Stomach (tissue), 9 donors: ENCODE data around the gene LIPG. TPM values are rescaled to one million over a fixed set of nuclear protein-coding genes. Genes with fewer than 3 reads are reported as not detected.

Experiments
- DNase-seq, 2 donors: peaks; one replicate each; pipeline versions ENCODE4 v3.0.0 to v3.0.0-alpha.2; 2013 to 2019
- H3K27ac ChIP-seq, 5 donors: fragments of 200-600 bp in 4 of 5; sonication (generic) in 4 of 5; one replicate each; pipeline ENCODE4 v1.5.1; 2013 to 2019; ENCODE audit warnings: mild to moderate bottlenecking in 1 of 5, moderate library complexity in 1 of 5
- H3K27me3 ChIP-seq, 3 donors: fragments of 200-600 bp; sonication (generic); one replicate each; pipeline ENCODE4 v1.5.1; 2017 to 2019; ENCODE audit warnings: mixed run types in 1 of 3
- H3K36me3 ChIP-seq, 4 donors: fragments of 200-600 bp; sonication (generic); 1 replicate in 3 of 4; 2 replicates in 1 of 4; pipeline ENCODE4 v1.5.1; 2016 to 2019
- H3K4me1 ChIP-seq, 4 donors: fragments of 200-600 bp; sonication (generic); one replicate each; pipeline ENCODE4 v1.5.1; 2016 to 2019
- H3K4me3 ChIP-seq, 4 donors: fragments of 200-600 bp; sonication (generic) in 3 of 4; one replicate each; pipeline ENCODE4 v1.5.1; 2016 to 2019; ENCODE audit warnings: mild to moderate bottlenecking in 1 of 4
- H3K9me3 ChIP-seq, 4 donors: fragments of 200-600 bp; sonication (generic); one replicate each; pipeline ENCODE4 v1.5.1; 2016 to 2019
- EP300 ChIP-seq: sonication (generic); formaldehyde crosslinking; IDR thresholded peaks from one replicate; pipeline ENCODE4 v1.6.1; 2017; ENCODE audit warnings: antibody characterized with exemption
- POLR2A ChIP-seq, 4 donors: fragments of 450-650 bp; IDR thresholded peaks; one replicate each; pipeline ENCODE4 v1.6.1; 2016; ENCODE audit warnings: antibody characterized with exemption in 4 of 4, control low read depth in 2 of 4, mild to moderate bottlenecking in 1 of 4, moderate library complexity in 1 of 4
- POLR2AphosphoS5 ChIP-seq, 3 donors: sonication (generic); formaldehyde crosslinking; IDR thresholded peaks; one replicate each; pipeline ENCODE4 v1.6.1; 2016; ENCODE audit warnings: antibody characterized with exemption in 3 of 3
- WGBS, 5 donors: extraction: QIAGEN DNeasy Blood & Tissue Kit in 3 of 5; methylation state at CpG; one replicate each; pipeline versions ENCODE4 v1.1.5 to v1.1.7; 2013 to 2018; 5-methylcytosine and 5-hydroxymethylcytosine counted together
- intact Hi-C: fragments of 100-400 bp; cut with DNase I; formaldehyde crosslinking; loops from one replicate; pipeline ENCODE4 v1.15.1; 2023; ENCODE audit warnings: low total_unique reads
- polyA plus RNA-seq, 3 donors: library from polyadenylated mRNA; stranded (reverse); fragments of 200-250 nt; gene quantifications; one replicate each; pipeline ENCODE4 v1.2.3, GENCODE V29; 2013
- total RNA-seq, 5 donors: library from RNA; depleted of rRNA; stranded (reverse); fragments of >200 nt; gene quantifications; one replicate each; pipeline versions ENCODE4 v1.1.0 to v1.2.3, GENCODE V29; 2014 to 2016
- TF ChIP-seq, protein P1 (sequence below), 7 experiments: fragments of 450-650 bp in 4 of 7; fragments of 200-600 bp in 3 of 7; sonication (generic) in 3 of 7; IDR thresholded peaks; one replicate each; pipeline ENCODE4 v1.5.1; 2016 to 2019; ENCODE audit warnings: antibody characterized with exemption in 7 of 7, control low read depth in 2 of 7, mild to moderate bottlenecking in 1 of 7
- donor health status: healthy with polysubstance abuse.
- donor health status: Bipolar disorder and iron deficiency.
- donor health status: healthy.

The LIPG gene
- total and polyA plus RNA-seq, 8 donors: 0.76 to 6.2 (median 3.2) TPM

DNA sequence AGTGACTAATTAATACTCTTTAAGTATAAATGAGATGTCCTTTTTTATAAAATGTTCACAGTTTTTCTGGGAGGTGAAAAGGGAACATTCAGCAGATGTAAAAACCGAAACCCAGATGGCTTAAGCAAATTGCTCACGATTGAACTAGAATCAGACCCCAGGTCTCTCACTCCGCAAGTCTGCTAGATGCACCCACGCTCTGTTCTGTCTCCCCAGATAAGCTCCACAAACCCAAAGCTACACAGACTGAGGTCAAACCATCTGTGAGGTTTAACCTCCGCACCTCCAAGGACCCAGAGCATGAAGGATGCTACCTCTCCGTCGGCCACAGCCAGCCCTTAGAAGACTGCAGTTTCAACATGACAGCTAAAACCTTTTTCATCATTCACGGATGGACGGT is 3.2 kb downstream of the LIPG start:
- peaks cover 0 to 43% (median 36%) of the 10 kb centered on the region in 3 donors for H3K27me3 ChIP-seq

GRCh38 chr18:49565612-49566011 is 3.8 kb downstream of the LIPG start:
- WGBS, 5 donors: 11 to 43% (median 35%) methylated on average over 5 of the region's 5 CpGs
- Histone ChIP-seq H3K27ac (no peak overlapping the region), H3K4me1 (peaks cover 30 to 55% (median 39%) of the 10 kb centered on the region in 4 donors), H3K9me3 (no peaks in the 10 kb centered on the region), H3K27me3 (peaks cover 0 to 38% (median 31%) of the 10 kb centered on the region in 3 donors), H3K4me3 (no peak overlapping the region), H3K36me3 (peaks cover 0 to 6% (median 0%) of the 10 kb centered on the region in 4 donors)
- no peak for TF ChIP-seq POLR2AphosphoS5 (IDR thresholded peaks at IDR 0.05)
- no peak for TF ChIP-seq EP300
- TF ChIP-seq, protein P1, sequence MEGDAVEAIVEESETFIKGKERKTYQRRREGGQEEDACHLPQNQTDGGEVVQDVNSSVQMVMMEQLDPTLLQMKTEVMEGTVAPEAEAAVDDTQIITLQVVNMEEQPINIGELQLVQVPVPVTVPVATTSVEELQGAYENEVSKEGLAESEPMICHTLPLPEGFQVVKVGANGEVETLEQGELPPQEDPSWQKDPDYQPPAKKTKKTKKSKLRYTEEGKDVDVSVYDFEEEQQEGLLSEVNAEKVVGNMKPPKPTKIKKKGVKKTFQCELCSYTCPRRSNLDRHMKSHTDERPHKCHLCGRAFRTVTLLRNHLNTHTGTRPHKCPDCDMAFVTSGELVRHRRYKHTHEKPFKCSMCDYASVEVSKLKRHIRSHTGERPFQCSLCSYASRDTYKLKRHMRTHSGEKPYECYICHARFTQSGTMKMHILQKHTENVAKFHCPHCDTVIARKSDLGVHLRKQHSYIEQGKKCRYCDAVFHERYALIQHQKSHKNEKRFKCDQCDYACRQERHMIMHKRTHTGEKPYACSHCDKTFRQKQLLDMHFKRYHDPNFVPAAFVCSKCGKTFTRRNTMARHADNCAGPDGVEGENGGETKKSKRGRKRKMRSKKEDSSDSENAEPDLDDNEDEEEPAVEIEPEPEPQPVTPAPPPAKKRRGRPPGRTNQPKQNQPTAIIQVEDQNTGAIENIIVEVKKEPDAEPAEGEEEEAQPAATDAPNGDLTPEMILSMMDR (IDR thresholded peaks at IDR 0.05): no peak
- TF ChIP-seq POLR2A (IDR thresholded peaks at IDR 0.05): no peak
- peak; percentile 77 to 82 for DNase-seq
- intact Hi-C loops: loop anchor here (10.0 kb wide), 1 partner anchor 199 kb away; no protein-coding TSS in a partner anchor

More for the DNA sequence above, 3.2 kb downstream of the LIPG start:
- WGBS, 5 donors: 71 to 82% (median 75%) methylated on average over 9 of the region's 9 CpGs
- TF ChIP-seq POLR2AphosphoS5 (IDR thresholded peaks at IDR 0.05): no peak
- no peak for TF ChIP-seq POLR2A (IDR thresholded peaks at IDR 0.05)
- TF ChIP-seq, protein P1 (IDR thresholded peaks at IDR 0.05): no peak
- no peak for TF ChIP-seq EP300
- intact Hi-C loops: loop anchor here (10.0 kb wide), 1 partner anchor 200 kb away; no protein-coding TSS in a partner anchor
- H3K27ac ChIP-seq: no peak overlapping the region
- DNase-seq: no peak
- peaks cover 0 to 6% (median 0%) of the 10 kb centered on the region in 4 donors for H3K36me3 ChIP-seq
- H3K4me3 ChIP-seq: no peak overlapping the region
- peaks cover 34 to 60% (median 43%) of the 10 kb centered on the region in 4 donors for H3K4me1 ChIP-seq
- no peaks in the 10 kb centered on the region for H3K9me3 ChIP-seq

- peaks cover 0 to 31% (median 24%) of the 10 kb centered on the region in 3 donors for H3K27me3 ChIP-seq
- TF ChIP-seq, protein P1 (IDR thresholded peaks at IDR 0.05): no peak
- TF ChIP-seq EP300 (no peak), POLR2A (IDR thresholded peaks at IDR 0.05) (no peak), POLR2AphosphoS5 (IDR thresholded peaks at IDR 0.05) (no peak)
- no peaks in the 10 kb centered on the region for H3K9me3 ChIP-seq
- H3K4me1 ChIP-seq: peaks cover 23 to 48% (median 32%) of the 10 kb centered on the region in 4 donors
- no peak overlapping the region for H3K27ac ChIP-seq
- no peak for DNase-seq
- 62 to 82% (median 70%) methylated on average over 3 of the region's 3 CpGs for WGBS, 5 donors
- intact Hi-C loops: loop anchor here (10.0 kb wide), 1 partner anchor 199 kb away; no protein-coding TSS in a partner anchor
- H3K4me3 ChIP-seq: no peak overlapping the region
- peaks cover 0 to 7% (median 0%) of the 10 kb centered on the region in 4 donors for H3K36me3 ChIP-seq
Observed at GRCh38 chr18:49566217-49566770, 4.4 kb downstream of the LIPG start.

DNA sequence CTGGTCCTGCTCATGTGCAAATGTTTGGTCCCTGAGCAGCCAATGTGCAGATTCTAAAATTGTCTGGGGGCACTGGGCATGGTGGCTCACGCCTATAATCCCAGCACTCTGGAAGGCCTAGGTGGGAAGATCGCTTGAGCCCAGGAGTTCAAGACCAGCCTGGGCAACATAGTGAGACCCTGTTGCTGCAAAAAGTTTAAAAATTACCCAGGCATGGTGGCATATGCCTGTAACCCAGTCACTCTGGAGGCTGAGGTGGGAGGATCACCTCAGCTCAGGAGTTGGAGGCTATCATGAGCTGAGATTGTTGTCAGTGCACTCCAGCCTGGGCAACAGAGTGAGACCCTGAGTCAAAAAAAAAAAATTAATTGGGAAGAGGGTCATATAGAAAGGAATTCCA is 5.1 kb downstream of the LIPG start:
- H3K27ac ChIP-seq: no peak overlapping the region

More for the DNA sequence above, 5.1 kb downstream of the LIPG start:
- Histone ChIP-seq H3K9me3 (no peaks in the 10 kb centered on the region), H3K4me1 (peaks cover 16 to 41% (median 25%) of the 10 kb centered on the region in 4 donors), H3K27me3 (peaks cover 0 to 24% (median 17%) of the 10 kb centered on the region in 3 donors), H3K36me3 (peaks cover 0 to 10% (median 0%) of the 10 kb centered on the region in 4 donors), H3K4me3 (no peak overlapping the region)
- TF ChIP-seq, protein P1 (IDR thresholded peaks at IDR 0.05): no peak
- TF ChIP-seq POLR2AphosphoS5 (IDR thresholded peaks at IDR 0.05) (no peak), POLR2A (IDR thresholded peaks at IDR 0.05) (no peak), EP300 (no peak)
- WGBS, 5 donors: 47 to 100% (median 94%) methylated on average over 2 of the region's 2 CpGs
- intact Hi-C loops: loop anchor here (10.0 kb wide), 1 partner anchor 198 kb away; no protein-coding TSS in a partner anchor
- no peak for DNase-seq
